ENCODE measurements around the gene AMBP.
"Not testable (repeated sequence)": the region's sequence is repeated elsewhere in the genome, so short reads cannot be mapped to it uniquely, and the experiment has no call there.

The AMBP gene

GRCh38 chr9:114050646-114051045 is 27.5 kb downstream of the AMBP start:
- DNase-seq (ENCODE audit: low spot score), result no peak

- DNase-seq (ENCODE audit: low spot score), result no peak
These were observed 27.9 kb downstream of the AMBP start for GRCh38 chr9:114050226-114050568.

GRCh38 chr9:114049441-114050225 is 28.5 kb downstream of the AMBP start:
- DNase-seq (ENCODE audit: low spot score), result no peak

GRCh38 chr9:114048533-114049415 is 29.3 kb downstream of the AMBP start:
- DNase-seq (ENCODE audit: low spot score), result no peak

- no peak for DNase-seq (ENCODE audit: low spot score)
These were observed 30.4 kb downstream of the AMBP start for GRCh38 chr9:114047717-114048116.

GRCh38 chr9:114046875-114047274 is 31.2 kb downstream of the AMBP start:
- no peak for DNase-seq (ENCODE audit: low spot score)

- DNase-seq (ENCODE audit: low spot score), result no peak
These were observed 31.8 kb downstream of the AMBP start for GRCh38 chr9:114046237-114046755.

- not testable (repeated sequence) for DNase-seq (ENCODE audit: low spot score)
These were observed 34.4 kb downstream of the AMBP start for GRCh38 chr9:114043660-114044059.

GRCh38 chr9:114039484-114039883 is 38.6 kb downstream of the AMBP start:
- no peak for DNase-seq (ENCODE audit: low spot score)

GRCh38 chr9:114038724-114039313 is 39.3 kb downstream of the AMBP start:
- peak; percentile 17 for DNase-seq (ENCODE audit: low spot score)

GRCh38 chr9:114037961-114038723 is 40.0 kb downstream of the AMBP start:
- peak; percentile 89 for DNase-seq (ENCODE audit: low spot score)

GRCh38 chr9:114037249-114037648 is 40.9 kb downstream of the AMBP start:
- peak; percentile 13 for DNase-seq (ENCODE audit: low spot score)

GRCh38 chr9:114035845-114036801 is 42.0 kb downstream of the AMBP start:
- peak; percentile 6 for DNase-seq (ENCODE audit: low spot score)

GRCh38 chr9:114035221-114035844 is 42.8 kb downstream of the AMBP start:
- DNase-seq (ENCODE audit: low spot score), result peak; percentile 17

- peak; percentile 7 for DNase-seq (ENCODE audit: low spot score)
These were observed 43.4 kb downstream of the AMBP start for GRCh38 chr9:114034661-114035062.

GRCh38 chr9:114034196-114034595 is 43.9 kb downstream of the AMBP start:
- peak; percentile 6 for DNase-seq (ENCODE audit: low spot score)

GRCh38 chr9:114033397-114034103 is 44.5 kb downstream of the AMBP start:
- peak; percentile 68 for DNase-seq (ENCODE audit: low spot score)

- peak; percentile 19 for DNase-seq (ENCODE audit: low spot score)
These were observed 45.9 kb downstream of the AMBP start for GRCh38 chr9:114031948-114032840.
